T-helper 1 cell treated with Interleukin-12 subunit alpha and Interleukin-12 subunit beta and Interleukin-4 antibody, amounts not matched to agents 30 μg/mL and 1 μg/mL, for 36 hours (primary cell): ENCODE results near the gene ZC3H18.

ENCODE experiments used
- H3K27ac Mint-ChIP-seq: one replicate; pipeline ENCODE4 v1.8.0; 2021; ENCODE audit warnings: mild to moderate bottlenecking, mixed read lengths
- H3K27me3 Mint-ChIP-seq: one replicate; pipeline ENCODE4 v1.8.0; 2021; ENCODE audit warnings: low read depth, mixed read lengths
- H3K36me3 Mint-ChIP-seq: one replicate; pipeline ENCODE4 v1.8.0; 2021; ENCODE audit warnings: low read depth, mixed read lengths
- H3K4me1 Mint-ChIP-seq: one replicate; pipeline ENCODE4 v1.8.0; 2021; ENCODE audit warnings: low read depth, mixed read lengths
- H3K4me3 Mint-ChIP-seq: one replicate; pipeline ENCODE4 v1.8.0; 2021; ENCODE audit warnings: mild to moderate bottlenecking, moderate library complexity, mixed read lengths
- H3K9me3 Mint-ChIP-seq: one replicate; pipeline ENCODE4 v1.8.0; 2021; ENCODE audit warnings: mixed read lengths

Gene ZC3H18

GRCh38 chr16:88577166-88577565 is 7.0 kb downstream of the ZC3H18 start:
- no peak overlapping the region for H3K4me3 Mint-ChIP-seq
- no peaks in the 10 kb centered on the region for H3K27me3 Mint-ChIP-seq
- H3K27ac Mint-ChIP-seq, result peak overlapping the region; percentile 55
- peaks cover 31% of the 10 kb centered on the region for H3K36me3 Mint-ChIP-seq
- H3K9me3 Mint-ChIP-seq, result no peaks in the 10 kb centered on the region
- peaks cover 22% of the 10 kb centered on the region for H3K4me1 Mint-ChIP-seq

DNA sequence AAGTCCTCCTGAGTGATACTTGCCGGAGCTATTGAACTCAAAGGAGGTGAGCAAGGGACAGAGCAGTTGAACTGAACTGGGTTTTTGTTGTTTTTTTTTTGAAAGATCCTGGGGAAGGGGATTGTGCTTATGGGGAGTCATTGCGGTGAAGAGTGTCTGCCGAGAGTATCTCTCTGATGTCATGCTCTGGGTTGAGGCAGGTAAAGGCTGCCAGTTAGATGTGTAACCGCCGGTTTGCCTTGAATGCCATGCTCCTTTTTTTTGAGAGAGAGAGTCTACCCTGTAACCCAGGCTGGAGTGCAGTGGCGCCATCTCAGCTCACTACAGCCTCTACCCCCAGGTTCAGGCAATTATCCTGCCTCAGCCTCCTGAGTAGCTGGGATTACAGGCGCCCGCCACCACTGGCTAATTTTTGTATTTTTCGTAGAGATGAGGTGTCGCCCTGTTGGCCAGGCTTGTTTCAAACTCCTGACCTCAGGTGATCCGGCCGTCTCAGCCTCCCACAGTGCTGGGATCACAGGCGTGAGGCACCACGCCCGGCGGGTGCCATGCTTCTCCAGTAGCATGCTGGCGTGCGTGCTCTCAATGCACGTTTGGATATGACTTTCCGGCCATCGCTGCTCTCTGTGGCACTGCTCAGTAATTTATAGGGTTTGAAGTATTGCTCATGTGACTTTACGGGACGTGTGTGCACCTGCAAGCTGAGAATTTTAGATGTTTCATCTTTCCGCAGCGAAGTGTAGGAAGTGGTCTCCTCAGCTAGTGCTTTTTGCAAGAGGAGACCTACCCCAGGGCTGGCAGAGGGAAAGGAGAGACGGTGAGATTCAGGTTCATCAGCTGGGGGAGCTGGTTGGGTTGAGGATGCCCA is 8.5 kb downstream of the ZC3H18 start:
- no peak overlapping the region for H3K27ac Mint-ChIP-seq
- H3K4me1 Mint-ChIP-seq, result peaks cover 21% of the 10 kb centered on the region
- peaks cover 28% of the 10 kb centered on the region for H3K36me3 Mint-ChIP-seq
- H3K4me3 Mint-ChIP-seq, result no peak overlapping the region
- H3K27me3 Mint-ChIP-seq, result no peaks in the 10 kb centered on the region
- H3K9me3 Mint-ChIP-seq, result no peaks in the 10 kb centered on the region

GRCh38 chr16:88580371-88580770 is 10.2 kb downstream of the ZC3H18 start:
- Mint-ChIP-seq H3K36me3 (peaks cover 30% of the 10 kb centered on the region), H3K27ac (no peak overlapping the region), H3K4me3 (no peak overlapping the region), H3K27me3 (no peaks in the 10 kb centered on the region), H3K4me1 (peaks cover 26% of the 10 kb centered on the region), H3K9me3 (no peaks in the 10 kb centered on the region)

DNA sequence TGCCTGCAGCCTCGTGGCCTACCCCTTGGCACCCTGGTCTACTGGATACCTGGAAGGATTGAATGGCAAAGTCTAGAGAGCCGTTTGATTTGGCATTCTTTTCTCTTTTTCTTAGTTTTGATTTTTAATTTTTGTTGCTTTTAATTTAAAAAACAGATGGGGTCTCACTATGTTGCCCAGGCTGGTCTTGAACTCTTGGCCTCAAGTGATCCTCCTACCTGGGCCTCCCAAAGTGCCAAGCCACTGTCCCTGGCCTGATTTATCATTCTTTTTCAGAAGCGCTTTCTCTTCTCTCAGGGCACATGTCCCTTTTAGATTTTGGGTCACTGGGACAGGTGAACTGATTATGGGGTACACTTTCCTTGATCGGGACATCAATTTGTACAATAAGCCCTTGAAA is 10.8 kb downstream of the ZC3H18 start:
- H3K36me3 Mint-ChIP-seq, result peaks cover 30% of the 10 kb centered on the region
- H3K27me3 Mint-ChIP-seq, result no peaks in the 10 kb centered on the region
- no peak overlapping the region for H3K4me3 Mint-ChIP-seq
- H3K9me3 Mint-ChIP-seq, result no peaks in the 10 kb centered on the region
- no peak overlapping the region for H3K27ac Mint-ChIP-seq
- peaks cover 27% of the 10 kb centered on the region for H3K4me1 Mint-ChIP-seq

DNA sequence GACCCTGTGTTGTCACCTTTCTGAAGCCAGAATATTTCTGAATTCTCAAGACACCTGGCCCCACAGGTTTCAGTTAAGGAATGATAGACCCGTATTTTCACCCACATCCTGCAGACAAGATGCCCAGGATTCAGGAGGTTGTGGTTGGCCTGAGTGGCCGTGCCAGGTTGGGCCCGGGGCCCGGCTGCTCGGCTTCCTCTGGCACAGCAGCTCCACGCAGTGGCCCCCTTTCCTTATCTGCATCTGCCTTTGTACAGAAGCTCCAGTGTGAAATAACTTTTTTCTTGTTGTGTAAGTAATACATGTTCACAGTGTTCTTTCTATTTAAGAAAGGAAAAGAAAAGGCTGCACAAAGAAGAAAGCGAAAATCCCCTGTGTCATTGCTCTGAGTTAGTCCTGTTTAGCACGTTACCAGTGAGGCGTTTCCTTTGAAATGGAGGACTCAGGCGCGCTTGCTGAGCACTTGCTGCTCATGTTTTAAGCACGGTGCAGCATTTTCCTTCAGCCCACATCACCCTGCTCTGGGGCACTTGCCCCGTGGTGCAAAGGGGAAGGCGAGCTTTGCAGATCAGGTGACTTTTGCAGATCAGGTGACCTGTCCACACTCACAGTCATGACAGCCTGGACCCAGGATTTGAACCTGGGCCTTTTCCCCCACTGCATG is 12.8 kb downstream of the ZC3H18 start:
- Mint-ChIP-seq H3K4me1 (peaks cover 27% of the 10 kb centered on the region), H3K27me3 (no peaks in the 10 kb centered on the region), H3K4me3 (no peak overlapping the region), H3K27ac (no peak overlapping the region), H3K9me3 (no peaks in the 10 kb centered on the region), H3K36me3 (peaks cover 27% of the 10 kb centered on the region)

DNA sequence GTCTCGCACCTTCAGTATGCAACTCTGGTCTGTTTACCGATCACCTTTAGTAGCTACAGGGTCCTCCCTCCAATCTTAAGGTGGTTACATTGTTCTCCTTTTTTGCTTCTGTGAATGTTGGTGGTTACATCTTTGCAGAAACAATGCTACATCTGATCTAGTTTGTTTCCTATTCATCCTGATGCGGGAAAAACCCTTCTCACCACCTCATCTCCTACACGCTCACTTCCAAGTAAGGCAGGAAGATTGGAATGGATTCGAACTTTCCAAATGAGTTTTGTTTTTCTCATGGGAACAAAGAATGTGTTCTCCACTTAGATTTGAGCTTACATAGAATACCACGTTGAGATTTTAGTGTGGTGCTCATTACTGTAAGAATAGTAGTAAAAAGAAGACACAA is 14.5 kb downstream of the ZC3H18 start:
- Mint-ChIP-seq H3K9me3 (no peaks in the 10 kb centered on the region), H3K27ac (peak overlapping the region; percentile 59), H3K4me3 (peak overlapping the region; percentile 21), H3K27me3 (no peaks in the 10 kb centered on the region), H3K4me1 (peaks cover 26% of the 10 kb centered on the region), H3K36me3 (peaks cover 36% of the 10 kb centered on the region)

DNA sequence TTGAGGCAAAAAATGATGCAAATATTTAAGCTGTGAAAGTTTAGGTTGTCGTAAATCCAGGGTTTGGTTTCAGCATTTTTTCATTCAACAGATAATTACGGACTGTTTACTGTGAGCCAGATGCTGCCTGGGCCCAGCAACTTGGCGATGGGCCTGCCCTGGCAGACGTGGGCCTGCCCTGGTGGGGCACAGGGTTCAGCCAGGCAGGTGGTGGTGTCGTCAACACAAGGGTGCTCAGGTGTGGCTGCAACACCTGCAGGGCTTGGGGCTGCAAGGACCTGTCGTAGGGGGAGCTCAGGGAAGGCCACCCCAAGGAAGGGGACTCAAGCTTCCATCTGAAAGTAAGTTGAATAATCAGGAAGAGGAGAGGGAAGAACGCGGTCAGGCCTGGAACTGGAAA is 15.1 kb downstream of the ZC3H18 start:
- H3K9me3 Mint-ChIP-seq, result no peaks in the 10 kb centered on the region
- H3K27ac Mint-ChIP-seq, result peak overlapping the region; percentile 27
- peaks cover 39% of the 10 kb centered on the region for H3K36me3 Mint-ChIP-seq
- no peaks in the 10 kb centered on the region for H3K27me3 Mint-ChIP-seq
- no peak overlapping the region for H3K4me3 Mint-ChIP-seq
- H3K4me1 Mint-ChIP-seq, result peaks cover 28% of the 10 kb centered on the region

GRCh38 chr16:88585927-88586581 is 15.9 kb downstream of the ZC3H18 start:
- peaks cover 37% of the 10 kb centered on the region for H3K36me3 Mint-ChIP-seq
- H3K4me3 Mint-ChIP-seq, result no peak overlapping the region
- H3K4me1 Mint-ChIP-seq, result peaks cover 28% of the 10 kb centered on the region
- no peaks in the 10 kb centered on the region for H3K27me3 Mint-ChIP-seq
- peak overlapping the region; percentile 27 for H3K27ac Mint-ChIP-seq
- no peaks in the 10 kb centered on the region for H3K9me3 Mint-ChIP-seq

DNA sequence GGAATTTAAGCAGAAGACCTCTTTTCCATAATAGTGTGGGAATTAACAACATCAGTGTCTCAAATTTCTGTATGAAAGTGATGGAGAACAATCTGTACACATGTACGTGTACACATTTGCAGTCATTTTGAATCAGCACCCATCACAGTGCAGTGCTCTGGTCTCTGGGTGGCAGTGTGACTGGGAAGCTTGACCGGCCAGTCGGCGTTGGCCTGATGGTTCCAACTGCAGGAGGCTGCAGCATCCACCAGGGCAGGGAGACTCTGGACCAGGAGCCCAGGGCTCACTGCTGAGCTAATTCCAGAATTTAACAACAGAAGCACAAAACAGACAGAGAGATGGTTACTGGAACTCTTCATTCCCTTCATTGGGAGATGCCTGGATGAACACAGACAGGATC is 17.9 kb downstream of the ZC3H18 start:
- H3K4me1 Mint-ChIP-seq, result peaks cover 33% of the 10 kb centered on the region
- H3K36me3 Mint-ChIP-seq, result peaks cover 46% of the 10 kb centered on the region
- no peak overlapping the region for H3K27ac Mint-ChIP-seq

GRCh38 chr16:88588754-88589153 is 18.6 kb downstream of the ZC3H18 start:
- Mint-ChIP-seq H3K27me3 (no peaks in the 10 kb centered on the region), H3K4me1 (peaks cover 32% of the 10 kb centered on the region), H3K36me3 (peaks cover 48% of the 10 kb centered on the region), H3K27ac (no peak overlapping the region), H3K9me3 (no peaks in the 10 kb centered on the region), H3K4me3 (no peak overlapping the region)

More for the DNA sequence above, 17.9 kb downstream of the ZC3H18 start:
- Mint-ChIP-seq H3K27me3 (no peaks in the 10 kb centered on the region), H3K4me3 (no peak overlapping the region), H3K9me3 (no peaks in the 10 kb centered on the region)

GRCh38 chr16:88589441-88589840 is 19.2 kb downstream of the ZC3H18 start:
- Mint-ChIP-seq H3K27me3 (no peaks in the 10 kb centered on the region), H3K9me3 (no peaks in the 10 kb centered on the region), H3K36me3 (peaks cover 48% of the 10 kb centered on the region), H3K4me3 (no peak overlapping the region), H3K27ac (peak overlapping the region; percentile 84), H3K4me1 (peaks cover 32% of the 10 kb centered on the region)

DNA sequence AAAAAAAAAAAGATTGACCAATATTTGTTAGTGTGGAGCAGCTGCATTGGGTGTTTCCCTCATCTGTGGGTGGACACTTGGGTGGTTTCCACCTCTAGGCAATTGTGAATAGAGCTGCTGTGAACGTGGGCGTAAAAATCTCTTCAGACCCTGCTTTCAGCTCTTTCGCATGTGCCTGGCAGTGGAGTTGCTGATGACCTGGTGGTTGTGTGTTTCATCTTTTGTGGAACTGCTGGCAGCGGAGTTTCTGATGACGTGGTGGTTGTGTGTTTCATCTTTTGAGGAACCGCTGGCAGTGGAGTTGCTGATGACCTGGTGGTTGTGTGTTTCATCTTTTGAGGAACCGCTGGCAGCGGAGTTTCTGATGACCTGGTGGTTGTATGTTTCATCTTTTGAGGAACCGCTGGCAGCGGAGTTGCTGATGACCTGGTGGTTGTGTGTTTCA is 21.4 kb downstream of the ZC3H18 start:
- Mint-ChIP-seq H3K27me3 (no peaks in the 10 kb centered on the region), H3K4me1 (peaks cover 26% of the 10 kb centered on the region), H3K9me3 (no peaks in the 10 kb centered on the region), H3K36me3 (peaks cover 48% of the 10 kb centered on the region), H3K27ac (peak overlapping the region; percentile 44), H3K4me3 (no peak overlapping the region)

- peaks cover 34% of the 10 kb centered on the region for H3K36me3 Mint-ChIP-seq
- no peaks in the 10 kb centered on the region for H3K27me3 Mint-ChIP-seq
- peaks cover 19% of the 10 kb centered on the region for H3K4me1 Mint-ChIP-seq
- H3K9me3 Mint-ChIP-seq, result no peaks in the 10 kb centered on the region
- H3K27ac Mint-ChIP-seq, result no peak overlapping the region
- H3K4me3 Mint-ChIP-seq, result no peak overlapping the region
Observed at GRCh38 chr16:88593061-88593460, 22.9 kb downstream of the ZC3H18 start.

DNA sequence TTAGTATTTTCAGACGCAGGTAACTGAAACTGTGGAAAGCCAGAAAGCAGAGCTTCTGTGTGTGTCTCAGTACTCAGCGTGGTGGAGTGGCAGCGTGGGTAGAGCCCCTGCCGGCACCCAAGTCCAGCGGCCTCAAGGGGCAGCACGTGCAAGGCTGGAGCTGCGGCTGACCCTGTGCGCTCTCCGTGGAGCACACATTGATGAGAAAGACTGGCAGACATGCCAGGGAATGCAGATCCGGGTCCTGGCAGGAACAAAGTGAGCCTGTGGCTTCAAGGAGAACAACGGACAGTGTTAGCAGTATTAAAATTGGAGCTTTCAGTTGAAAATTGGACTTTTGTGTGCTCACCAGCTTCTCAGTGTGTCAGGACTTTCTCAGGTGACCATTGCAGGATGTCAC is 23.3 kb downstream of the ZC3H18 start:
- Mint-ChIP-seq H3K27me3 (no peaks in the 10 kb centered on the region), H3K27ac (no peak overlapping the region), H3K4me1 (peaks cover 19% of the 10 kb centered on the region), H3K36me3 (peaks cover 30% of the 10 kb centered on the region), H3K4me3 (no peak overlapping the region), H3K9me3 (no peaks in the 10 kb centered on the region)

- Mint-ChIP-seq H3K27me3 (no peaks in the 10 kb centered on the region), H3K4me1 (peaks cover 19% of the 10 kb centered on the region), H3K27ac (no peak overlapping the region), H3K4me3 (no peak overlapping the region), H3K36me3 (peaks cover 28% of the 10 kb centered on the region), H3K9me3 (no peaks in the 10 kb centered on the region)
Observed at GRCh38 chr16:88593910-88594309, 23.7 kb downstream of the ZC3H18 start.
